ENCODE data around the gene INO80.
"Not testable (repeated sequence)": the region's sequence is repeated elsewhere in the genome, so short reads cannot be mapped to it uniquely, and the experiment has no call there.

The INO80 gene

DNA sequence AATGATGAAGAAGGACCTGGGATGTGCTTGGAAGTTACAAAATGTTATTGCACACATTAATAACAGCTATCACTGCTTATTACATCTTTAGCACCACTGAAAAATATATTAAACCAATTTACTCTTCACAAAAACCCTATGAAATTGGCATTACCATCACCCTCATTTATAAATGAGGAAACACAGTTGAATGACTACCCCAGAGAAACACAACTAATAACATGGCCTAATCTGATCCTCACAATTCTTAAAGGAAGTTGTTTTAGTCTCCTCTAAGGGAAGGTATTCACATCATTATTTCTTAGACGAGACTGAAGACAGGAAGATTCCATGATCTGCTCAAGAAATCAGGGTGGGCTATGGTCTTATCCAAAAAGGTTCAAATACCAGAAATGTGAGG is 35.9 kb downstream of the INO80 start:
- DNase-seq (ENCODE audit: extremely low read depth, low read depth), result no peak
- TF ChIP-seq, protein P1, sequence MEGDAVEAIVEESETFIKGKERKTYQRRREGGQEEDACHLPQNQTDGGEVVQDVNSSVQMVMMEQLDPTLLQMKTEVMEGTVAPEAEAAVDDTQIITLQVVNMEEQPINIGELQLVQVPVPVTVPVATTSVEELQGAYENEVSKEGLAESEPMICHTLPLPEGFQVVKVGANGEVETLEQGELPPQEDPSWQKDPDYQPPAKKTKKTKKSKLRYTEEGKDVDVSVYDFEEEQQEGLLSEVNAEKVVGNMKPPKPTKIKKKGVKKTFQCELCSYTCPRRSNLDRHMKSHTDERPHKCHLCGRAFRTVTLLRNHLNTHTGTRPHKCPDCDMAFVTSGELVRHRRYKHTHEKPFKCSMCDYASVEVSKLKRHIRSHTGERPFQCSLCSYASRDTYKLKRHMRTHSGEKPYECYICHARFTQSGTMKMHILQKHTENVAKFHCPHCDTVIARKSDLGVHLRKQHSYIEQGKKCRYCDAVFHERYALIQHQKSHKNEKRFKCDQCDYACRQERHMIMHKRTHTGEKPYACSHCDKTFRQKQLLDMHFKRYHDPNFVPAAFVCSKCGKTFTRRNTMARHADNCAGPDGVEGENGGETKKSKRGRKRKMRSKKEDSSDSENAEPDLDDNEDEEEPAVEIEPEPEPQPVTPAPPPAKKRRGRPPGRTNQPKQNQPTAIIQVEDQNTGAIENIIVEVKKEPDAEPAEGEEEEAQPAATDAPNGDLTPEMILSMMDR (IDR thresholded peaks at IDR 0.05; ENCODE audit: low read depth, low read length), result no peak

DNA sequence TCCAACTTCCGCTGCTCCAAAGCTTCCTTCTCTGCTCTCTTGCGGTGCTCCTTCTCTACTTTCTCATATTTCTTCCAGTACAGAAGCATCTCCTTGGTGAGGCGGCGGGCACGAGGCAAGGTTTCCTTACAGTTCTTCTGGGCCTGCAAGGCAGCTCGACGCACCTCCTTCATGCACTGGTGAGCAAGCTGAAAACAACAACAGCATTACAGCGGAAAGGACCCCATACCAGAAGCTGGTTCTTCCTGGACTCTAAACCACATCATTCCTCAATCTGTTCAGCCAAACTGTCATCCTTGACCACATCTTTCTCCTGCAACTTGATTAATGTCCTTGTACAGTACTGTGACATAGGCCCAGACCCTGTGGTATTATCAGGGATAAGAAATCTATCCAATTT is 36.4 kb downstream of the INO80 start:
- no peak for DNase-seq (ENCODE audit: extremely low read depth, low read depth)
- TF ChIP-seq, protein P1 (IDR thresholded peaks at IDR 0.05; ENCODE audit: low read depth, low read length), result no peak

GRCh38 chr15:41078879-41079278 is 37.2 kb downstream of the INO80 start:
- not testable (repeated sequence) for DNase-seq (ENCODE audit: extremely low read depth, low read depth)

- TF ChIP-seq, protein P1 (IDR thresholded peaks at IDR 0.05; ENCODE audit: low read depth, low read length), result no peak
- DNase-seq (ENCODE audit: extremely low read depth, low read depth), result no peak
These were observed 38.0 kb downstream of the INO80 start for GRCh38 chr15:41078125-41078524.

GRCh38 chr15:41073028-41073427 is 43.1 kb downstream of the INO80 start:
- DNase-seq (ENCODE audit: extremely low read depth, low read depth), result no peak
- TF ChIP-seq, protein P1 (IDR thresholded peaks at IDR 0.05; ENCODE audit: low read depth, low read length), result no peak

- no peak for DNase-seq (ENCODE audit: extremely low read depth, low read depth)
- TF ChIP-seq, protein P1 (IDR thresholded peaks at IDR 0.05; ENCODE audit: low read depth, low read length), result no peak
These were observed 44.1 kb downstream of the INO80 start for GRCh38 chr15:41072013-41072412.

DNA sequence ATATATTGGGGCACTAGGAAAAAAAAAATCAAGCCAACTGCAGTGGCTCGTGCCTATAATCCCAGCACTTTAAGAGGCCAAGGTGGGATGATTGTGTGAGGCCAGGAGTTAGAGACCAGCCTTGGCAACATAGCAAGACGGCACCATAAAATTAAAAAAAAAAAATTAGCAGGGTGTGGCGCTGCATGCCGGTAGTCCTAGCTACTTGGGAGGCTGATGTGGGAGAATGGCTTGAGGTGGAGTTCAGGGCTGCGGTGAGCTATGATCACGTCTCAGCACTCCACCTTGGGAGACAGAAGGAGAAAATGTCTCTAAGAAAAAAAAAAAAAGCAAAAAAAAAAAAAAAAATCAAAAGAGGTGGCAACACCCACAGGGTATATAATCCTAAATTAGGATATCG is 49.6 kb downstream of the INO80 start:
- TF ChIP-seq, protein P1 (IDR thresholded peaks at IDR 0.05; ENCODE audit: low read depth, low read length), result no peak
- DNase-seq (ENCODE audit: extremely low read depth, low read depth), result no peak

DNA sequence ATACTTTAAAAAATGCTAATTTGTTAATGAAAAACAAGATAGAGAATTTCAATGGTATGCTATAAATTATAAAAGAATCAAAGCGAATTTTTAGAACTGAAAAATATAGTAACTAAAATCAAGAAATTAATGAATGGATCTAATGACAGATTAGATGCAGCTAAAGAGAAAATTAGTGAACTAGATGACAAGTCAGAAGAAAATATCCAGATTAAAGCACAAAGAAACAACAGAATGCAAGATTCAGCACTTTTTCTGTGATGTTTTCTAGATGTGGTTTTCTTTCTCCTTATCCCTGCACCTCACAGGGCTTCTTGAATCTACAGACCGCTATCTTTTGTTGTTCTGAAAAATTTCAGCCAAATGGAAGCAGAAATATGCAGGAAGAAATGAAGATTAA is 54.4 kb downstream of the INO80 start:
- TF ChIP-seq, protein P1 (IDR thresholded peaks at IDR 0.05; ENCODE audit: low read depth, low read length), result no peak
- DNase-seq (ENCODE audit: extremely low read depth, low read depth), result no peak
